ENCODE results near the gene KRT85.
"Not testable (repeated sequence)": the region's sequence is repeated elsewhere in the genome, so short reads cannot be mapped to it uniquely, and the experiment has no call there.

KRT85 gene

GRCh38 chr12:52347016-52347415 is 20.3 kb downstream of the KRT85 start:
- DNase-seq = no peak

GRCh38 chr12:52346593-52346992 is 20.7 kb downstream of the KRT85 start:
- no peak for DNase-seq

- not testable (repeated sequence) for DNase-seq
These were observed 22.2 kb downstream of the KRT85 start for GRCh38 chr12:52345041-52345440.

DNA sequence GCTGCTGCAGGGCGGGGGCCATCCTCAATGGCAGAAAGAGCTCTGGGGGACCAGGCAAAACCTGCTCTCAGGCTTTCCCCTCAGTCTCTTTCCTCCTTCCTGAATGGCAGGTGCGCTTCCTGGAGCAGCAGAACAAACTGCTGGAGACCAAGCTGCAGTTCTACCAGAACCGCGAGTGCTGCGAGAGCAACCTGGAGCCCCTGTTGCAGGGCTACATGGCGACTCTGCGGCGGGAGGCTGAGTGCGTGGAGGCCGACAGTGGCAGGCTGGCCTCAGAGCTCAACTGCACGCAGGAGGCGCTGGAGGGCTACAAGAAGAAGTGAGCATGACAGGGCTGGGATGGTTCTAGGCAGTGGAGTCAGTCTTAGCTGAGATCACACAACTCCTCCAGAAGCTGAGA is 23.2 kb downstream of the KRT85 start:
- no peak for DNase-seq

DNA sequence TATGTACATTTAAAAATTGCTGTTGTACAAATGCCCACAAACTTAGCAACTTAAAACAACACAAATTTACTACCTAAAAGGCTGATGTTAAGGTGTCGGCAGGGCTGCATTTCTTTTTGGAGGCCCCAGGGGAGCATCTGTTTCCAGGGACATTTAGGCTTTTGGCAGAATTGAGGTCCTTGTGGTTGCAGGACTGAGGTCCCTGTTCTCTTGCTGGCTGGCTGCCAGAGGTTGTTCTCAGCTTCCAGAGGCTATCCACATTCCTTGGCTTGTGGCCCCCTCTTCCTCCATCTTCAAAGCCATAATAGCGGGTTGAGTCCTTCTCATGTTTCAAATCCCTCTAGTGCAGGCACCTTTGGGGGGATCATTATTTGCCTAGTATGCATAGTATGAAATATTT is 23.7 kb downstream of the KRT85 start:
- no peak for DNase-seq

DNA sequence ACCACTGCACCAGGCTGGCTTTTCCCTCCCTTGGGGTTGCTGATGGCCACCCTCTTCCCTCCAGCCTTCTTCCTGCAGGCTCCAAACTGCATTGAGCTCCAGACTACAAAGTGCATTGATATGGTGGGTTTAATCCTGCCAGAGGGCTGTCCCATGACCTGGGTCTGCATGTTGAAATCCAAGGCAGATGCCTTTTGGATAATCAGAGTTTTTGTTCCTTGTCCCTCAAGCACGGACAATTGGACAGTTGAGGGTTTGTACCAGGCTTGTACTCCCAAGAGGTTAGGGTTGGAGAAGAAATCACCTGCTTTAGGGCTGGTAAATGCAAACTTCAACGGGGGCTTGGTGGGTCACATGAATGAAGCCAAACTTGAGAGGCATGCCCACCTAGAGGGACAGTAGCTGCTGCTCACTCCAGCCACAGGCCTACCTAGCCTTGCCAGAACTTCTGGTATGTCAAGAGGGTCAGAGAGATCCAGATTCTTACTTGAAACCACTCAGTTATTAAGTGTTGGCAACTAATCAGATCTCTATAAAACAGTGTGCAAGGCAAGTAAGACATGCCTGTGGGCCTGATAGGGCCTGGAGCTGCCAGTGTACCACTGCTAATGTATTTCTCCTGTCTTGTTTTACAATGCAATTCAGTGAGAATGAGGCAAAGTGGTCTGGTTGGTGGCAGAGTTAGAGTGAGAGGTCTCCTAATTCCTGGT is 24.3 kb downstream of the KRT85 start:
- no peak for DNase-seq

- no peak for DNase-seq
These were observed 26.2 kb downstream of the KRT85 start for GRCh38 chr12:52341066-52341580.

DNA sequence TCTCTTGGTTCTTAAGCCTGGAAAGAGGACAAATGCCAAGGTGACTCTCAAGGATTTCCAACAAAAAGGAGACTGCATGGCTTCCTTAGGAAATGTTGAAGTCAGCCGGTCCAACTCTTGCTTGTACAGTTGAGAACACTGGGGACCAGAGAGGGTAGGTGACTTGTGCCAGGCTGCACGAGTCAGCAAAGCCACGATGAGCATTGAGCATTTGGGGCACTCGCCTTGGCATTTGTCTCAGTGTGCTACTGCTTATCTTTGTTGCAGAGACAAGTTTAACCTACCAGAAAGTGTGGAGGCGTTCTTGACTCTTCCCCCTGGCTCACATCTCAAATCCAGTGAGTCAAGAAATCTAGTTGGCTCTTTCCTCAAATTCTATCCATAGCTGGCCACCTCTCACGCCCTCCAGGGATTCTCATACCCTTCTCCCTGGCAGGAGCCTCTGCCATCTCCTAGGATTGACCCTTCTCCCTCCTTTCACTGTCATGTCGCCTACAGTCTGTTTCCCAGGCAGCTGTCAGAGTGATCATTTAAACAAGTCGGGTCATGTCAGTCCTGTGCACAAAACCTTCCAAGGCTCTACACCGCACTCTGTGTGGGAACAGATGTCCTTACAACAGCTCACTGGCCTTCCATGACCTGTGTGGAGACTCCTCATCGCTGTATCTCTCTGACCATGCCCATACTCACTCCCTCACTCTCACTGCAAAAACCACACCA is 28.9 kb downstream of the KRT85 start:
- no peak for DNase-seq

DNA sequence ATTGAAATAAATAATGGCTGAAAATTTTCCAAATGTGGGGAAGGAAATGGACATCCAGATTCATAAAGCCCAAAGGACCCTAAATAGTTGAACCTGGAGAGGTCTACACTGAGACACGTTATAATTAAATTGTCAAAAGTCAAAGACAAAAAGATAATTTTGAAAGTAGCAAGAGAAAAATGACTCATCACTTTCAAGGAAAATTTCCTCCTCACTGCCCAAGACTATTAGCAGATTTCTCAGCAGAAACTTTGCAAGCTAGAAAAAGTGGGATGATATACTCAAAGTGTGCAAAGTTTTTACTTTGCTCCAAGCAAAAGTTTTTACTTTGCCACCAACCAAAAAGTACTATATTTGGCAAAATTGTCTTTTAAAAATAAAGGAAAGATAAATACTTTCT is 30.2 kb downstream of the KRT85 start:
- no peak for DNase-seq

- no peak for DNase-seq
These were observed 30.6 kb downstream of the KRT85 start for GRCh38 chr12:52336641-52337040.

GRCh38 chr12:52335598-52336262 is 31.6 kb downstream of the KRT85 start:
- DNase-seq = no peak

DNA sequence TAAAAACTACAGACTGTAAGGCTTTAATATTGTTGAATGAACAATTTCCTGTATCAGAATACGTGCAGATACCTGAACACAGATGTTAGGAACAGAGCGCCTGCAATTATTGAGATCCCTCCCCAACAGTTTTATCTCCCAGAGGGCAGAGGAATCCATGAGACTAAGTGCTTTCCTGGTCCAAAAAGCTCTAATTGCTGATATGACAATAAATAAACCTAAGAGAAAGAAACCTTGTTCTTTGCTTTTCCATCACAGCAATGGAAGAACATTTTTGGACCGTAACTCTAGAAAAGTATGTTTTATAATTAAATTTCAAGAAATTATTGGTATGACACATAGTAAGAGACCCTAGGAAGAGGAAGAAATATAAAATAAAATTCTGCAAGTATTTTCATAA is 33.1 kb downstream of the KRT85 start:
- no peak for DNase-seq

DNA sequence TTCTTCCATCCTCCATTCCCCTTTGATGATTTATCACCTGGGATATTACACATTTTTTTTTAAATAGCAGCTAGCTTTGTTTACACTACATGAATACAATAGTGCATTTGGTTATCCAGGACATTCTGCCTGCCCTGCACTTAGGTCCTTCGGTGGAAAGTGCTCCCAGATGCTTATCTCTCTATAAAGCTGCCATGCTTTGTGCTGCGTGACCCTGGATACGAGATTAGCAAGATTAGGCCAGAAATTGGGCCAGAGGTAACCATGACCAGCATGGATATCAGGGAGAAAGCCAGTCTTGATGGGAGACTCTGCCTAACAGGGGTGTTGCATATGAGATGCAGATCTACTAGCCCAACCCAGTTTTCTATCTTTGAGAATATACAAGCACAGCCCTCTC is 34.0 kb downstream of the KRT85 start:
- no peak for DNase-seq

GRCh38 chr12:52332381-52332780 is 34.9 kb downstream of the KRT85 start:
- no peak for DNase-seq

- no peak for DNase-seq
These were observed 35.4 kb downstream of the KRT85 start for GRCh38 chr12:52331833-52332232.

DNA sequence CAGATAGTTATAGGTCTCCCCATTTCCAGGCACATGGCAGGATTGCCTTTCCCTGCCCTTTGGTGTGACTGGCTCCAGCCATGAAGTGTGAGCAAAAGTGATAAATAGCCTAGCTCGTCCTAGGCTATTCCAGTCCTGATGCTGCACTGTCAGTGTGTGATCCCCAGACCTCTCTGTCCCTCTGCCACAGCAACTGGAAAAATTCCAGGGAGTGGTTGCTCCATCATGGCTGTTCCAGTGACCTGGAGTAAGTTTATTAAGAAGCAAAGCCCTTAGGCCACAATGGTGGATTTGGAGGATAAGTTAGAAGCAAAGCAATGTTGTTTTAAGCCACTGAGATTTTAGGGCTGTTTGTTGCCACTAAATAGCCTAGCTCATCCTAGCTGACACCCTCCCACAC is 36.2 kb downstream of the KRT85 start:
- DNase-seq = no peak

DNA sequence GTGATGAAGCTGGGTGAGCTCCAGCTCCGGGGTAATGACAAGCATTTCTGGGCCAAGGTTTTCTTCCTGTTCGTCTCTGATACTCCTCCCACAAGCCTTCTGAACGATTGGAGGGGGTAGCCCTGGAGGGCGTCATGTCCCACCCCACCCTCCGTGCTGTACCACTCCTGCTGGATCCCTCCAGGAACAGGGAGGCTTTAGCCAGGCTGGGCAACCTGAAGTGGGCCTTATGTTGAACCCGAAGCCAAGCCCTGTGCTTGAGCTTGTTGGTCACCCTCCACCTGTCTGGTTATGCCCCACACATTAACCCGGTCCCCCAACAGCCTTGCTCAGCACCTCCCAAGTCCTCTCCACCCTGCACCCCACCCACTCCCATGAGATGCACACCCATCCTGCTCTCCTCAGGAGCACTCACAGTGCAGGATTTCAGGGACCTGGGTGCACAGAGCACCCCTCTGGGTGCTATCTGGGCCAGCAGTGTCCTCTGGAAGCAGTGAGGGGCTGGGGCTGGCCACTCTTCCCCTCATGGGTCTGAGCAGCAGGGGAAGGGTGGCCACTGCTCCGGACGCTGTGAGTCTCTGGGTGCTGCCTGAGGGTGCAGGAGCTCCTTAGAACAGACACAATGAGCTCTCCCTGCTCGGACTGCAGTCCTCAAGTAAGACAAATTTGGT is 39.3 kb downstream of the KRT85 start:
- DNase-seq = no peak

GRCh38 chr12:52327052-52327829 is 40.0 kb downstream of the KRT85 start:
- peak; percentile 81 for DNase-seq

DNA sequence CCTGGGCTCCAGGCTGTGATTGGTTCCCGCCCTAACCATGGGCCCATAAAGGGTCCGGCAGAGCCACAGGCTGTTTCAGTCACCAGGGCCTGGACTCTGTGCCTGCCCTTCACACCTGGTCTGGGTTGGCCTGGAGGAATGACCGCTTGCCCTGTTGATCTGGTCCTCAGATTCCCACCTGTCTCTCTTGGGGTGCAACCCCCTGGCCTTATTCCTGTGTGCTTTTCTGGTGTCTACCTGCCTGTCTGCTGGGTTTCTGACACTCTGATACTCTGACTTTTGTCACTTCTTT is 43.2 kb downstream of the KRT85 start:
- DNase-seq = no peak

DNA sequence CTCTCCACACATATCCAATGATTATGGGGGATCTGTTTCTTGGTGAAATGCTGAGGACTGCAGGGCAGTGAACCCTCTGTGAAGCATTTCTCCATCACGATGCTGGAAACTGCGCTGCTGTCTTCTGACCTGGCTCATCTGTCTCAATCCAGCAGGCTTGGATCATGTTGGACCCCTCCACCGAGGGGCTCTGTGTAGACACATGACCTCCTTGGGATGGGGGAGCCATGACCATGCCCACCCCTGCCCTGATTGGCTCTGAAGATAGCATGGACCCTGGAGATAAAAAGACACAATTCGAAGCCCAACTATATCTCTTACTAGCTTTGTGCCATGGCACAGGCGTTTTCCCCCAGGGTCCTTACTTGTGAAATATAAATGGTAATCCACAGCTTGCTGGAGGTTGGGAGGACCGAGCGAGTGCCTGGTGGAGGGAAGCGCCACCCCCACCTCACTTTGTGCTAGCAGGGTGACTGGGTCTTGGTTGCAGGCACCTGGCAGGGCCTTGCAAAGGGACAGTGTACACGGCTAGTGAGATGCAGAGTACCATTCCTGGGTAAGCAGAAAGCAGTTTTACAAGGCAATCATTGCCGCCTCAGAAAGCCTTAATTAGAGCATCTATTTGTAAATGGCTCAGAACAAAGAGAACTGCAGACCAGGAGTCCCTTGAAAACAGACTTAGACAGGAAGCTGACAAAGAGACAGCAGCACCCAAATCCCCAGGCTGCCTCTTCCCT is 43.7 kb downstream of the KRT85 start:
- DNase-seq = no peak

- no peak for DNase-seq
These were observed 44.3 kb downstream of the KRT85 start for GRCh38 chr12:52323001-52323400.

- no peak for DNase-seq
These were observed 45.2 kb downstream of the KRT85 start for GRCh38 chr12:52322069-52322468.
